H1 (cell line): ENCODE measurements around the gene ARID1B.

Experiments
- BACH1 ChIP-seq: IDR thresholded peaks from 2 replicates; pipeline ENCODE4 v1.6.1; 2012; ENCODE audit warnings: low read length, improper control_type of control experiment
- TF ChIP-seq, protein P1 (sequence below): IDR thresholded peaks from 2 replicates; pipeline ENCODE4 v1.6.1; 2012; ENCODE audit warnings: inconsistent platforms

DNA sequence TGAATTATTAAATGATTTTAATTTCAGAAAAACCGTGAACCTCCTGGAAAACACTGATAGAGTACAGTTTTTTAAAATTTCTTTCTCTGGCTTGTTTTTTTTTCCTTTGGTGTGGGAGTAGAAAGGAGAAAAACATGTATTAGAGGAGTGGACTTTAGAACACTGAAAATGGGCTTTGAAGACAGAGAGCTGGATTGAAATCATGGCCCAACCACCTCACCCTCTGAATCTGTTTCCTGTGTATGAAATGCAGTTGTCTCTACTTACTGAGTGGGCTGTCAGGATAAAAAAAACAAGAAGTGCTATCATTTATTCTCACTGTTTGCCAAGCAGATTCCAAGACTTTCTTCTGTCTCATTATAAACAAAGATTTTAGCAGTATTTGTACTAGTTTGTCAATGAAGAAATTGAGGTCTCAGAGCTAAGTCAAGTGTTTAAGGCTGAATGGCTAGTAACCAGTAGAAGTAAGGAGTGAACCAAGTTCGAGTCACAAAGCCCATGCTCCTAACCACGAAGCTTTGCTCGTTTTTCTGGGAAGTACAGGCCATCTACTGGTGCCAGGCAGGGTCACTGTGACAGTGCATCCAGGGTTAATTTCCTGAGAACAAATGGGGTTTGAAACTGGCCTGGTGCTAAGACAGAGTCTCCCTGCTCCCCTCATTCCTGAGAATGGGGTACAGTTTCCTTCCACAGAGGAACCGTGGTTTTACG is 289.8 kb downstream of the ARID1B start:
- TF ChIP-seq, protein P1, sequence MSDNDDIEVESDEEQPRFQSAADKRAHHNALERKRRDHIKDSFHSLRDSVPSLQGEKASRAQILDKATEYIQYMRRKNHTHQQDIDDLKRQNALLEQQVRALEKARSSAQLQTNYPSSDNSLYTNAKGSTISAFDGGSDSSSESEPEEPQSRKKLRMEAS, result no peak
- no peak for TF ChIP-seq BACH1
